Neural cell (in vitro differentiated cells): Measurements from ENCODE around the gene ARHGEF7. TPM values are rescaled to one million over a fixed set of nuclear protein-coding genes. Genes with fewer than 3 reads are reported as not detected.

ENCODE experiments used
- H2AFZ ChIP-seq: fragments of 200-600, 300-800 bp; sonication (generic), shearing (Covaris generic); 2 replicates; pipeline ENCODE4 v1.6.0; 2014; ENCODE audit warnings: low read depth, mild to moderate bottlenecking, antibody characterized with exemption, low read length, moderate library complexity
- H3F3A ChIP-seq: fragments of 200-600 bp; shearing (Covaris generic); 2 replicates; pipeline ENCODE4 v1.6.1; 2016; ENCODE audit warnings: mild to moderate bottlenecking, moderate library complexity, mixed read lengths, antibody characterized with exemption, low read length; ENCODE audit not compliant: insufficient read depth, poor library complexity, severe bottlenecking
- H3K27ac ChIP-seq: fragments of 200-600, 300-800 bp; sonication (generic), shearing (Covaris generic); 2 replicates; pipeline ENCODE4 v1.5.1; 2014; ENCODE audit warnings: mild to moderate bottlenecking, low read length, moderate library complexity
- H3K27me3 ChIP-seq: fragments of 300-800, 200-600 bp; sonication (generic), shearing (Covaris generic); 2 replicates; pipeline ENCODE4 v1.6.0; 2014; ENCODE audit warnings: mild to moderate bottlenecking, low read depth, low read length, moderate library complexity; ENCODE audit not compliant: insufficient read depth
- H3K36me3 ChIP-seq: fragments of 300-800, 200-600 bp; sonication (generic), shearing (Covaris generic); 2 replicates; pipeline ENCODE4 v1.5.1; 2014; ENCODE audit warnings: mild to moderate bottlenecking, antibody characterized with exemption, low read length, moderate library complexity; ENCODE audit not compliant: insufficient read depth
- H3K4me2 ChIP-seq: fragments of 300-800, 200-600 bp; sonication (generic), shearing (Covaris generic); 2 replicates; pipeline ENCODE4 v1.6.0; 2014; ENCODE audit warnings: mild to moderate bottlenecking, low read length
- H3K4me3 ChIP-seq: fragments of 300-800, 200-600 bp; sonication (generic), shearing (Covaris generic); 2 replicates; pipeline ENCODE4 v1.5.1; 2014; ENCODE audit warnings: mild to moderate bottlenecking, low read length, moderate library complexity
- H3K79me2 ChIP-seq: fragments of 200-600 bp; shearing (Covaris generic); replicated peaks from 2 replicates; pipeline ENCODE4 v1.6.0; 2014; ENCODE audit warnings: mild to moderate bottlenecking, low read length, moderate library complexity; ENCODE audit not compliant: insufficient read depth
- H3K9ac ChIP-seq: fragments of 300-800, 200-600 bp; sonication (generic), shearing (Covaris generic); 2 replicates; pipeline ENCODE4 v1.6.1; 2016; ENCODE audit warnings: mild to moderate bottlenecking, low read length, mixed read lengths
- H3K9me2 ChIP-seq: fragments of 200-600 bp; shearing (Covaris generic); 2 replicates; pipeline ENCODE4 v1.6.1; 2016; ENCODE audit warnings: mild to moderate bottlenecking, low read length, mixed read lengths; ENCODE audit not compliant: insufficient read depth
- H3K9me3 ChIP-seq: fragments of 200-600, 300-800 bp; sonication (generic), shearing (Covaris generic); 2 replicates; pipeline ENCODE4 v1.6.1; 2016; ENCODE audit warnings: mild to moderate bottlenecking, mixed run types, low read length, moderate library complexity, mixed read lengths
- H4K20me1 ChIP-seq: fragments of 200-600 bp; shearing (Covaris generic); 2 replicates; pipeline ENCODE4 v1.6.1; 2016; ENCODE audit warnings: mild to moderate bottlenecking, mixed run types; ENCODE audit not compliant: insufficient read depth
- EP300 ChIP-seq: fragments of 450-650 bp; conservative IDR thresholded peaks from 2 replicates; pipeline ENCODE4 v1.6.1; 2014; ENCODE audit warnings: antibody characterized with exemption, mild to moderate bottlenecking, moderate library complexity; ENCODE audit not compliant: poor library complexity, severe bottlenecking
- EZH2 ChIP-seq: fragments of 200-600, 300-800 bp; shearing (Covaris generic), sonication (generic); IDR thresholded peaks from 2 replicates; pipeline ENCODE4 v1.6.1; 2014; ENCODE audit warnings: antibody characterized with exemption, low read length, borderline replicate concordance, mild to moderate bottlenecking; ENCODE audit not compliant: insufficient read depth, poor library complexity, severe bottlenecking
- MXI1 ChIP-seq: fragments of 450-650 bp; conservative IDR thresholded peaks from 2 replicates; pipeline ENCODE4 v1.6.1; 2014; ENCODE audit warnings: antibody characterized with exemption, mild to moderate bottlenecking; ENCODE audit not compliant: poor library complexity, severe bottlenecking
- POLR2AphosphoS5 ChIP-seq: IDR thresholded peaks from 2 replicates; pipeline ENCODE4 v1.6.1; 2012
- RAD21 ChIP-seq: fragments of 450-650 bp; conservative IDR thresholded peaks from 2 replicates; pipeline ENCODE4 v1.6.1; 2014; ENCODE audit warnings: antibody characterized with exemption, mild to moderate bottlenecking, moderate library complexity
- SMC3 ChIP-seq: fragments of 450-650 bp; conservative IDR thresholded peaks from 2 replicates; pipeline ENCODE4 v1.6.1; 2014; ENCODE audit warnings: antibody characterized with exemption, mild to moderate bottlenecking, moderate library complexity; ENCODE audit not compliant: poor library complexity
- TAF1 ChIP-seq: IDR thresholded peaks from 2 replicates; pipeline ENCODE4 v1.6.1; 2012; ENCODE audit warnings: low read depth
- polyA plus RNA-seq: library from polyadenylated mRNA; depleted of rRNA; stranded (reverse); fragments of >200 nt; gene quantifications from 2 replicates; pipeline ENCODE4 v1.2.3, GENCODE V29; 2014
- TF ChIP-seq, protein P1 (sequence below): IDR thresholded peaks from 2 replicates; pipeline ENCODE4 v1.6.1; 2012; ENCODE audit warnings: borderline replicate concordance
- TF ChIP-seq, protein P2 (sequence below): fragments of 450-650 bp; IDR thresholded peaks from 2 replicates; pipeline ENCODE4 v1.5.1; 2014; ENCODE audit warnings: antibody characterized with exemption, mild to moderate bottlenecking, moderate library complexity; ENCODE audit not compliant: poor library complexity, severe bottlenecking

ARHGEF7 gene
- polyA plus RNA-seq, 1 donor from 2014 or later: 155 TPM

DNA sequence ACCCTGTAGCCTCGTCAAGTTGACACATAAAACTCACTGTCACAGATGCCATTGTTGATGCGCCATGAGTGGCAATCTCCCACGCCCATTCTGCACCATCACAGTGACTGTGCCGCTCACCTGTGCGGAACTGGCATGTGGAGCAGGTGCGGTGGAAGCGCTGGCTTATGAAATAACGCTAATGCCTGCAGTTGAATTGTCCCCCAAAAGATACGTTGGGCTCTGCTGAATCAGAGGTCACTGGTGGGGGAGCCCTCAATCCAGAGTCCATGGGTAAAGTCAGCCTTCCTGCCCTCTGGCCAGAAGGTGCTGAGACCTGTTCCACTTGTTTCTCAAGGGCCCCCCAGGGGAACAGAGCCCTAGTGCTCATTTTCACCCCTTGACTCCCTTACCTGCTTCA lies 2.9 kb upstream of the ARHGEF7 start:
- H3K79me2 ChIP-seq: peaks cover 14% of the 10 kb centered on the region
- no peak for TF ChIP-seq MXI1
- TF ChIP-seq, protein P1, sequence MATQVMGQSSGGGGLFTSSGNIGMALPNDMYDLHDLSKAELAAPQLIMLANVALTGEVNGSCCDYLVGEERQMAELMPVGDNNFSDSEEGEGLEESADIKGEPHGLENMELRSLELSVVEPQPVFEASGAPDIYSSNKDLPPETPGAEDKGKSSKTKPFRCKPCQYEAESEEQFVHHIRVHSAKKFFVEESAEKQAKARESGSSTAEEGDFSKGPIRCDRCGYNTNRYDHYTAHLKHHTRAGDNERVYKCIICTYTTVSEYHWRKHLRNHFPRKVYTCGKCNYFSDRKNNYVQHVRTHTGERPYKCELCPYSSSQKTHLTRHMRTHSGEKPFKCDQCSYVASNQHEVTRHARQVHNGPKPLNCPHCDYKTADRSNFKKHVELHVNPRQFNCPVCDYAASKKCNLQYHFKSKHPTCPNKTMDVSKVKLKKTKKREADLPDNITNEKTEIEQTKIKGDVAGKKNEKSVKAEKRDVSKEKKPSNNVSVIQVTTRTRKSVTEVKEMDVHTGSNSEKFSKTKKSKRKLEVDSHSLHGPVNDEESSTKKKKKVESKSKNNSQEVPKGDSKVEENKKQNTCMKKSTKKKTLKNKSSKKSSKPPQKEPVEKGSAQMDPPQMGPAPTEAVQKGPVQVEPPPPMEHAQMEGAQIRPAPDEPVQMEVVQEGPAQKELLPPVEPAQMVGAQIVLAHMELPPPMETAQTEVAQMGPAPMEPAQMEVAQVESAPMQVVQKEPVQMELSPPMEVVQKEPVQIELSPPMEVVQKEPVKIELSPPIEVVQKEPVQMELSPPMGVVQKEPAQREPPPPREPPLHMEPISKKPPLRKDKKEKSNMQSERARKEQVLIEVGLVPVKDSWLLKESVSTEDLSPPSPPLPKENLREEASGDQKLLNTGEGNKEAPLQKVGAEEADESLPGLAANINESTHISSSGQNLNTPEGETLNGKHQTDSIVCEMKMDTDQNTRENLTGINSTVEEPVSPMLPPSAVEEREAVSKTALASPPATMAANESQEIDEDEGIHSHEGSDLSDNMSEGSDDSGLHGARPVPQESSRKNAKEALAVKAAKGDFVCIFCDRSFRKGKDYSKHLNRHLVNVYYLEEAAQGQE: no peak
- TF ChIP-seq SMC3: no peak
- TF ChIP-seq RAD21: no peak
- no peak for TF ChIP-seq TAF1
- TF ChIP-seq EP300: no peak
- no peaks in the 10 kb centered on the region for H3K27me3 ChIP-seq

DNA sequence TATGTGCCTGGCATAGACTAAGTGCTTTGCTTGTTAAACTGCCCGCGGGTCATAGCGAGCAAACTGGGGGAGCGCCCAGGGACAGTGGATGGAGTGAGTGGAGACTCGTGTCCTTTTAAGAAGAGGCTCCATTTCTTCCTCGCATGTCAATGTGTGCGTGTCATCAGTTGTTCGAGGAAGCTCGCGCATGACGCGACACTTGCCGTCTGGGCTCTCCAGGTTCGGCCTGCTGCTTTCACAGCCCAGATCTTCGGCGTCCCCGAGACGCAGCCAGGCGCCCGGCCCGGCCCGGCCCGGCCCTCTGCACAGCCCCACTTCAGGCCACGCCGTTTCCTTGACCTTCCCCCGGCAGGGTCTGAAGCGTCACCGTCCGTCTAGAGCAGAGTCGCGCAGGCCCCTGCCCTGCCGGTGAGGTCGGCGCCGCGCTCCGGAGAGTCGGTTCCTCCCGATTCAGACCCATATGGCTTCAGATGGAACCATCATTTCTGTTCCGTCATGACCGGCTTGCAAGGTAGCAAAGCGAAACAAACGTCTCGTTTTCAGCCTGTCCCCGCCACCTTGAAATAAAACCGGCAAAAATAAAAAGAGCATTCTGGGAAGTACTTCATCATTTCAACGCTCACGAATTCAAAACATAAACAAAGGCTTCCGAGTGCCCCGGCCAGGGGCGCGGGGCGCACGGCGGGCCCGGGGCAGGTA lies 599 bp upstream of the ARHGEF7 start:
- peak overlapping the region; percentile 97 for H3K27ac ChIP-seq
- peak overlapping the region; percentile 81 for H2AFZ ChIP-seq
- H3K9me2 ChIP-seq: no peaks in the 10 kb centered on the region
- no peaks in the 10 kb centered on the region for H3K9me3 ChIP-seq
- peak overlapping the region; percentile 83 for H3K4me3 ChIP-seq
- no peaks in the 10 kb centered on the region for H3K36me3 ChIP-seq
- H3K9ac ChIP-seq: peak overlapping the region; percentile 95
- H4K20me1 ChIP-seq: peaks cover 4% of the 10 kb centered on the region
- no peaks in the 10 kb centered on the region for H3K27me3 ChIP-seq
- H3K79me2 ChIP-seq: peaks cover 34% of the 10 kb centered on the region
- H3F3A ChIP-seq: no peaks in the 10 kb centered on the region
- peak overlapping the region; percentile 66 for H3K4me2 ChIP-seq
- TF ChIP-seq MXI1: peak; percentile 38
- TF ChIP-seq TAF1: peak; percentile 60
- TF ChIP-seq, protein P1: no peak
- TF ChIP-seq POLR2AphosphoS5: peak; percentile 64
- no peak for TF ChIP-seq EZH2
- no peak for TF ChIP-seq EP300
- TF ChIP-seq, protein P2, sequence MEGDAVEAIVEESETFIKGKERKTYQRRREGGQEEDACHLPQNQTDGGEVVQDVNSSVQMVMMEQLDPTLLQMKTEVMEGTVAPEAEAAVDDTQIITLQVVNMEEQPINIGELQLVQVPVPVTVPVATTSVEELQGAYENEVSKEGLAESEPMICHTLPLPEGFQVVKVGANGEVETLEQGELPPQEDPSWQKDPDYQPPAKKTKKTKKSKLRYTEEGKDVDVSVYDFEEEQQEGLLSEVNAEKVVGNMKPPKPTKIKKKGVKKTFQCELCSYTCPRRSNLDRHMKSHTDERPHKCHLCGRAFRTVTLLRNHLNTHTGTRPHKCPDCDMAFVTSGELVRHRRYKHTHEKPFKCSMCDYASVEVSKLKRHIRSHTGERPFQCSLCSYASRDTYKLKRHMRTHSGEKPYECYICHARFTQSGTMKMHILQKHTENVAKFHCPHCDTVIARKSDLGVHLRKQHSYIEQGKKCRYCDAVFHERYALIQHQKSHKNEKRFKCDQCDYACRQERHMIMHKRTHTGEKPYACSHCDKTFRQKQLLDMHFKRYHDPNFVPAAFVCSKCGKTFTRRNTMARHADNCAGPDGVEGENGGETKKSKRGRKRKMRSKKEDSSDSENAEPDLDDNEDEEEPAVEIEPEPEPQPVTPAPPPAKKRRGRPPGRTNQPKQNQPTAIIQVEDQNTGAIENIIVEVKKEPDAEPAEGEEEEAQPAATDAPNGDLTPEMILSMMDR: no peak
- no peak for TF ChIP-seq SMC3
- peak; percentile 19 for TF ChIP-seq RAD21

More for the DNA sequence above, 2.9 kb upstream of the ARHGEF7 start:
- Histone ChIP-seq H3K4me2 (no peak overlapping the region), H3K9me2 (no peaks in the 10 kb centered on the region), H3K27ac (no peak overlapping the region), H3K9ac (no peak overlapping the region), H3K9me3 (no peaks in the 10 kb centered on the region), H3F3A (no peaks in the 10 kb centered on the region), H2AFZ (no peak overlapping the region), H4K20me1 (no peaks in the 10 kb centered on the region), H3K36me3 (no peaks in the 10 kb centered on the region), H3K4me3 (no peak overlapping the region)
